ENCODE measurements around the gene RTL1. TPM values are rescaled to one million over a fixed set of nuclear protein-coding genes. Genes with fewer than 3 reads are reported as not detected.

The RTL1 gene
- total and polyA plus RNA-seq, 2 donors (not counting 1 experiment from before 2014, with no cell fraction given), result not detected

DNA sequence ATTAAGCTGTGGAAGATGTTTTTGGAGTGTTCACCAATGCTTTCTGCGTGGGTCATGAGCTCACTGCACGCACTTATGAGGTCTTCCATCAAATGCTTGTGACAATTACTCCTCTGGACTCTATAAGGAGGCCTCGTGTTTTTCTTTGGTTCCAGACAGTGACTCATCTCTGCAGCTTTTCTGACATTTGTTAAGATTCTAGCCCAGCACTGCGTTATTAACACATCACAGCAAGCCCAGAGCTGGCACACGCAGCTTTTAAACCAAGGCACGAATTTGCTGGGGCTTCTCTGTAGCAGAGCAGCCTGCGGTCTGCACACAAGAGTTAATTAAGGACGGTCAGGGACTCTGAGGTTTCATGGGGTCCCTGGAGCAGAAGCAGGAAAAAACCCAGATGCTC is 60.7 kb downstream of the RTL1 start:
- H3K27me3 ChIP-seq (ENCODE audit: control insufficient read depth, insufficient read depth, low read length), result no peaks in the 10 kb centered on the region
- no peaks in the 10 kb centered on the region for H3K9me3 ChIP-seq (ENCODE audit: control insufficient read depth, insufficient read depth, low read depth, low read length)
- H3K9ac ChIP-seq (ENCODE audit: insufficient read depth, low read length), result no peak overlapping the region
- peak; percentile 87 to 97 for DNase-seq (ENCODE audit: low read depth in 2 of 2)
- H3K36me3 ChIP-seq (ENCODE audit: control insufficient read depth, insufficient read depth, low read length), result peaks cover 16% of the 10 kb centered on the region
- H3K4me1 ChIP-seq (ENCODE audit: control insufficient read depth, extremely low read depth, insufficient read depth, low read length), result peaks cover 3% of the 10 kb centered on the region
- no peak overlapping the region for H2AFZ ChIP-seq (ENCODE audit: low read length)
- no peak overlapping the region for H3K4me3 ChIP-seq (replicated peaks in 1 of 4; ENCODE audit: control extremely low read depth in 1 of 4, insufficient read depth in 1 of 4, low read depth in 3 of 4, low read length in 4 of 4)
- TF ChIP-seq, protein P1, sequence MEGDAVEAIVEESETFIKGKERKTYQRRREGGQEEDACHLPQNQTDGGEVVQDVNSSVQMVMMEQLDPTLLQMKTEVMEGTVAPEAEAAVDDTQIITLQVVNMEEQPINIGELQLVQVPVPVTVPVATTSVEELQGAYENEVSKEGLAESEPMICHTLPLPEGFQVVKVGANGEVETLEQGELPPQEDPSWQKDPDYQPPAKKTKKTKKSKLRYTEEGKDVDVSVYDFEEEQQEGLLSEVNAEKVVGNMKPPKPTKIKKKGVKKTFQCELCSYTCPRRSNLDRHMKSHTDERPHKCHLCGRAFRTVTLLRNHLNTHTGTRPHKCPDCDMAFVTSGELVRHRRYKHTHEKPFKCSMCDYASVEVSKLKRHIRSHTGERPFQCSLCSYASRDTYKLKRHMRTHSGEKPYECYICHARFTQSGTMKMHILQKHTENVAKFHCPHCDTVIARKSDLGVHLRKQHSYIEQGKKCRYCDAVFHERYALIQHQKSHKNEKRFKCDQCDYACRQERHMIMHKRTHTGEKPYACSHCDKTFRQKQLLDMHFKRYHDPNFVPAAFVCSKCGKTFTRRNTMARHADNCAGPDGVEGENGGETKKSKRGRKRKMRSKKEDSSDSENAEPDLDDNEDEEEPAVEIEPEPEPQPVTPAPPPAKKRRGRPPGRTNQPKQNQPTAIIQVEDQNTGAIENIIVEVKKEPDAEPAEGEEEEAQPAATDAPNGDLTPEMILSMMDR (conservative IDR thresholded peaks at IDR 0.05 in 1 of 2, IDR thresholded peaks at IDR 0.05 in 1 of 2; ENCODE audit: low read depth in 1 of 2, low read length in 2 of 2), result no peak
- no peak for TF ChIP-seq EZH2 (IDR thresholded peaks at IDR 0.05; ENCODE audit: low read length, missing control alignments)
- H3K4me2 ChIP-seq (ENCODE audit: extremely low read depth, insufficient read depth, low read length), result no peak overlapping the region
- no peaks in the 10 kb centered on the region for H3K79me2 ChIP-seq (ENCODE audit: control insufficient read depth, insufficient read depth, low read length)
- H3K27ac ChIP-seq (ENCODE audit: insufficient read depth, low read length), result peak overlapping the region; percentile 45
- H4K20me1 ChIP-seq (ENCODE audit: control insufficient read depth, extremely low read depth, insufficient read depth, low read length), result no peaks in the 10 kb centered on the region

DNA sequence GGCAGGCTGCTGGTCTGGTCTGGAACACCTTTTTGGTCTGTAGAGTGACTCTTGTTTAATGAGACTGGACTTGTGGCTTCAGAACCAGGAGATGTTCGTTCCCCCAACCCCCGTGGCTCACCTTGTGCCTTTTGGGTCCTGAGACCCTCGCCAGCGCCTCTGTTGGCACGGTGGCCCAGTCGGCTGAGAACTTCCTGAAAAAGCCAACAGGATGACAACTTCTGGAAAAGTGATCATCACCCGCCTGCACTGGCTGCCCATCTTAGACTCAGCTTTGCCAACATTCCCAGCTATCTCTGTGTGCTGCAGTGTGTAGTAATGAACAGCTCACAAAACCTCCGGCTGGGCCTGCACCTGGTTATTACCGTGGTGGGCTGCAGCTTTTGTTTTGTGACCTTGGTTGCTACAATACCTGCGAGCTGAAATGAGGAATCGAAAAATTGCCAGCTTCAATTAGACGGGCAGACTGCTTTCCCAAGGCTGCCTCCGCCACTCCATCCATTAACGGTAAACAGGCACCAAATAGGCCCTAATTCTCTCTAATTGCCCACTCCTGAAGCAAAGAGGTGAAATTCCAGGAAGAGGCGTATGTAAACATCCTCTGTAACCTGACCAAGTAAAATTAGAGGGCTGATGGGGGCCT is 61.6 kb downstream of the RTL1 start:
- Histone ChIP-seq H4K20me1 (ENCODE audit: control insufficient read depth, extremely low read depth, insufficient read depth, low read length) (no peaks in the 10 kb centered on the region), H3K9me3 (ENCODE audit: control insufficient read depth, insufficient read depth, low read depth, low read length) (no peaks in the 10 kb centered on the region), H3K4me3 (replicated peaks in 1 of 4; ENCODE audit: control extremely low read depth in 1 of 4, insufficient read depth in 1 of 4, low read depth in 3 of 4, low read length in 4 of 4) (no peak overlapping the region), H2AFZ (ENCODE audit: low read length) (no peak overlapping the region), H3K27me3 (ENCODE audit: control insufficient read depth, insufficient read depth, low read length) (no peaks in the 10 kb centered on the region), H3K79me2 (ENCODE audit: control insufficient read depth, insufficient read depth, low read length) (no peaks in the 10 kb centered on the region), H3K4me1 (ENCODE audit: control insufficient read depth, extremely low read depth, insufficient read depth, low read length) (peaks cover 3% of the 10 kb centered on the region), H3K27ac (ENCODE audit: insufficient read depth, low read length) (no peak overlapping the region), H3K4me2 (ENCODE audit: extremely low read depth, insufficient read depth, low read length) (no peak overlapping the region), H3K36me3 (ENCODE audit: control insufficient read depth, insufficient read depth, low read length) (peaks cover 14% of the 10 kb centered on the region), H3K9ac (ENCODE audit: insufficient read depth, low read length) (no peak overlapping the region)
- TF ChIP-seq, protein P1 (conservative IDR thresholded peaks at IDR 0.05 in 1 of 2, IDR thresholded peaks at IDR 0.05 in 1 of 2; ENCODE audit: low read depth in 1 of 2, low read length in 2 of 2), result no peak
- no peak for TF ChIP-seq EZH2 (IDR thresholded peaks at IDR 0.05; ENCODE audit: low read length, missing control alignments)
- no peak for DNase-seq (ENCODE audit: low read depth in 2 of 2)

DNA sequence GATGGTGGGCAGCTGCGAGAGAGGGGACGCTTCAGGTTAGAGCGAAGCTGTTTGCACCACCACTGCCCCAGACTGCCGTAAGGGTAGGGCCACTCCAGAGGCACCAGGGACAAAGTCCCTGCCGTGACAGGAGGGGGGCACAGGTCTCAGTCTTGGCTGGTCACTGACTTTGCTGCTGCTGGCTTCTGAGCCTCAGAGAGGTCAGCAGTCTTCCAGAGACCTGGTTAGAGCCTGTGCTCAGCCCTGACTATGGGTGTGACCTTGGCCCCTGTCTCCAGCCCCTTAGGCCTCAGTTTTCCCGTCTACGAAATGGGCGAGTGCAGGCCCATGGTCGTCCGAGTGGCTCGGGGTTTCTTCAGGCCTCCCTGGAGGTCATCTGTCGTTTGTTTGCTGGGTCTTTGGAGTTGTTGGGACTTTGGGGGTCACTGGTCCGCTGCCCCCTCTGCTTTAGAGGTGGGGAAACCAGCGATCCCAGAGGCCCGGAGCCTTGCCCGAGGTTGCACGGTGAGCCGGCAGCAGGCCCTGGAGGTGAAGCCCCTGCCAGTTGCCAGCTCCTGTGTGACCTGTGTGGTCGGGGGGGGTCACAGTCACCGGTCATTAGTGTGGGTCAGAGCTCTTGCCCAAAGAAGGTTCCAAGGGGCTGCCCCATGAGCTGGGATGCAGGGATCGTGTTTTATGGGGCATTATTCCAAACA is 62.3 kb downstream of the RTL1 start:
- H3K9ac ChIP-seq (ENCODE audit: insufficient read depth, low read length), result no peak overlapping the region
- no peak overlapping the region for H3K4me2 ChIP-seq (ENCODE audit: extremely low read depth, insufficient read depth, low read length)
- no peaks in the 10 kb centered on the region for H3K27me3 ChIP-seq (ENCODE audit: control insufficient read depth, insufficient read depth, low read length)
- no peaks in the 10 kb centered on the region for H4K20me1 ChIP-seq (ENCODE audit: control insufficient read depth, extremely low read depth, insufficient read depth, low read length)
- no peaks in the 10 kb centered on the region for H3K79me2 ChIP-seq (ENCODE audit: control insufficient read depth, insufficient read depth, low read length)
- no peak for DNase-seq (ENCODE audit: low read depth in 2 of 2)
- no peaks in the 10 kb centered on the region for H3K9me3 ChIP-seq (ENCODE audit: control insufficient read depth, insufficient read depth, low read depth, low read length)
- peaks cover 3% of the 10 kb centered on the region for H3K4me1 ChIP-seq (ENCODE audit: control insufficient read depth, extremely low read depth, insufficient read depth, low read length)
- H3K4me3 ChIP-seq (replicated peaks in 1 of 4; ENCODE audit: control extremely low read depth in 1 of 4, insufficient read depth in 1 of 4, low read depth in 3 of 4, low read length in 4 of 4), result no peak overlapping the region
- H2AFZ ChIP-seq (ENCODE audit: low read length), result no peak overlapping the region
- peaks cover 14% of the 10 kb centered on the region for H3K36me3 ChIP-seq (ENCODE audit: control insufficient read depth, insufficient read depth, low read length)
- TF ChIP-seq EZH2 (IDR thresholded peaks at IDR 0.05; ENCODE audit: low read length, missing control alignments), result no peak
- TF ChIP-seq, protein P1 (conservative IDR thresholded peaks at IDR 0.05 in 1 of 2, IDR thresholded peaks at IDR 0.05 in 1 of 2; ENCODE audit: low read depth in 1 of 2, low read length in 2 of 2), result no peak
- H3K27ac ChIP-seq (ENCODE audit: insufficient read depth, low read length), result no peak overlapping the region

All from fibroblast of lung (primary cell).